ENCODE results near the gene LARP1.

Gene LARP1

GRCh38 chr5:154776167-154776566 lies 21.0 kb downstream of the LARP1 start:
- no peak for DNase-seq (ENCODE audit: low read depth)
- TF ChIP-seq CTCF (conservative IDR thresholded peaks at IDR 0.05; ENCODE audit: low read depth, low read length), result no peak
- no peak overlapping the region for H3K4me3 ChIP-seq (ENCODE audit: low read depth, low read length)

GRCh38 chr5:154778534-154778933 lies 23.4 kb downstream of the LARP1 start:
- DNase-seq (ENCODE audit: low read depth), result no peak
- TF ChIP-seq CTCF (conservative IDR thresholded peaks at IDR 0.05; ENCODE audit: low read depth, low read length), result no peak
- H3K4me3 ChIP-seq (ENCODE audit: low read depth, low read length), result no peak overlapping the region

GRCh38 chr5:154779105-154779504 lies 23.9 kb downstream of the LARP1 start:
- peak; percentile 86 for DNase-seq (ENCODE audit: low read depth)
- TF ChIP-seq CTCF (conservative IDR thresholded peaks at IDR 0.05; ENCODE audit: low read depth, low read length), result no peak
- no peak overlapping the region for H3K4me3 ChIP-seq (ENCODE audit: low read depth, low read length)

GRCh38 chr5:154780128-154780527 lies 25.0 kb downstream of the LARP1 start:
- H3K4me3 ChIP-seq (ENCODE audit: low read depth, low read length), result no peak overlapping the region
- TF ChIP-seq CTCF (conservative IDR thresholded peaks at IDR 0.05; ENCODE audit: low read depth, low read length), result no peak
- no peak for DNase-seq (ENCODE audit: low read depth)

GRCh38 chr5:154782326-154782725 lies 27.1 kb downstream of the LARP1 start:
- no peak for TF ChIP-seq CTCF (conservative IDR thresholded peaks at IDR 0.05; ENCODE audit: low read depth, low read length)
- no peak overlapping the region for H3K4me3 ChIP-seq (ENCODE audit: low read depth, low read length)
- DNase-seq (ENCODE audit: low read depth), result no peak

GRCh38 chr5:154782812-154783592 lies 27.8 kb downstream of the LARP1 start:
- DNase-seq (ENCODE audit: low read depth), result no peak
- no peak for TF ChIP-seq CTCF (conservative IDR thresholded peaks at IDR 0.05; ENCODE audit: low read depth, low read length)
- no peak overlapping the region for H3K4me3 ChIP-seq (ENCODE audit: low read depth, low read length)
